HL-60/S4 treated with retinoic acid at 250 ng/mL for 4 days and 3 days (cell line): ENCODE results near the gene CYP26B1.

Experiments
- in situ Hi-C: fragments of 300-500 bp; cut with MboI; formaldehyde crosslinking; loops from 2 replicates; pipeline ENCODE4 v1.7.0; 2022; ENCODE audit warnings: low sequenced_read_pairs

The CYP26B1 gene

DNA sequence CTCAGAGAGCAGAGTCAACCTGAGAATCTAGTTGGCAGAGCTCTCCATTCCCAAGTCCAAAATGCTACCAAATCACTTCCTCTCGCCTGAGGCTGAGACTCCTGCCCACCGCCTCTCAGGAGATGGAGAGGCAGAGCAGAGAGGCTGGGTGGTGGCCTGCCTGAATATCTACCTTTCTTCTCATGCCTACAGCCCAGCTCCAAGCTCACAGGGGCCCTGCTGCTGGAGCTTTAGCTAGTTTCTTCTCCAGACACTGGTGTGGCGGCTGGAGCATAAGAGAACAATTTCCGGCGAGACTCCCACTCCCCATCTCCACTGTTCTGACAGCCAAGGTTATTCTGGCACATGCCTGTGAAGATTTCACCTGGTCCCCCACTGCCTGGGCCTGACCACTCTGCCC, 8.1 kb upstream of the CYP26B1 start:
- in situ Hi-C loops: no loop called here

DNA sequence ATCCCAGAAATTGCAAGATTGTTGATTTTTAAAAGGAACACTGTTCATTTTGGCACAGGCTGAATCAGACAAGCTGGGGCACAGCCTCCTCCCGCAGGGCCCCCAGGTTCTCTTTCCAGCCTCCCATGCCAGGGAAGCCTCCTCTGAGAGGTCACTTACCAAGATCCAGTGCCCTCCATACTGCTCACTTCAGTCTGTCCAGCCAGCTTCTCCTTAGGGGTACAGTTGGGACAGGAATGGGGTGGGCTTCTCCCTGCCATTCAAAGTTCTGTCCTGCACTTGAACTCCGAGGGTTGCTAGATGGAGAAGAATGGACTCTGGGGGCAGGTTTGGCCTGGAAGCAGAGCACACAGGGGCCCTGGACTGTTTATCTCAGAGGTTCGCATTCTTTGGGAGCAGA, 7.5 kb upstream of the CYP26B1 start:
- in situ Hi-C loops: no loop called here

DNA sequence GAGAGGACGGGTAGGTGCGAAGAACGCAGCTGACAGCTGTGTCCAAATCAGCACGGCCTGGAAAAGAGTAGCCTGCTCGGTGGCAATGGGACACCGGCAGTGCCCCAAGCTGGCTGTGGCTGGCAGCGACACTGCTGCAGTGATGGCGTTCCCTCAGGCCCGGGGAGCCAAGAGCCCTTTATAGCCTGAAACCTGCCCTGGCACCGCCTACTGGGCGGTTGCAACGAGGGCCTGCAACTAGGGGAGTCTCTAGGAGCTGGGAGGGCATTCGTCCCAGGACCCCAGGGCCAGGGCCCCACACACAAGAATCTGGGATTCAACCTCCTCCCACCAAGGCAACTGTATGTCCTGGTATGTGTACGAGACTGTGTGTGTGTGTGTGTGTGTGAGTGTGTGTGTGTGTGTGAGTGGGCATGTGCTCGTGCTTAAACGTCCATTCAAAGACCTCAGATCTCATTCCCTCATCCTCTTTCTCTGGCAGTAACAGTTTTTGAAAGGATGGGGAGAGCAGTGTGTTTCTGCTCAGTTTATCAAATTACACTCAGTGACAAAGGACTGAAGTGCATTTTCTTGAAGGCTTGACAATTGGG, 6.8 kb upstream of the CYP26B1 start:
- in situ Hi-C loops: no loop called here

DNA sequence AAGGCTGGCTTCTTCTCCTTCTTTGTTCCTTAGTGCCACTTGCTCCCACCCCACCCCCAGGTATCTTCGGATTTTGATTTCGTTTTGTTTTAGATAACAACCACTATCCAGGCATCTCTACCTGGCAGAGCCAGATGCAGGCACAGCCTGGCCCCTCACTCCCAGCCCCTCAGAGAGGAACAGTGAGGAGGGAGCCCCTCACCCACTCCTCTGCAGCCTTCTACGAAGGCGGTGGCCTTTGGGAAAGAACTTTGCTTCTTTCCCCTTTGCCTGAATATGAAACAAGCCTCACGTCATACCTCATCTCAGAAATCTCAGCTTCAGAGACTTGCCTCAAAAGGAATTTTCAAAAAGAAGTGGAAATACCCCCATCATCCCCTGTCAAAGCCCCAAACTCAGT, 6.3 kb upstream of the CYP26B1 start:
- in situ Hi-C loops: no loop called here

DNA sequence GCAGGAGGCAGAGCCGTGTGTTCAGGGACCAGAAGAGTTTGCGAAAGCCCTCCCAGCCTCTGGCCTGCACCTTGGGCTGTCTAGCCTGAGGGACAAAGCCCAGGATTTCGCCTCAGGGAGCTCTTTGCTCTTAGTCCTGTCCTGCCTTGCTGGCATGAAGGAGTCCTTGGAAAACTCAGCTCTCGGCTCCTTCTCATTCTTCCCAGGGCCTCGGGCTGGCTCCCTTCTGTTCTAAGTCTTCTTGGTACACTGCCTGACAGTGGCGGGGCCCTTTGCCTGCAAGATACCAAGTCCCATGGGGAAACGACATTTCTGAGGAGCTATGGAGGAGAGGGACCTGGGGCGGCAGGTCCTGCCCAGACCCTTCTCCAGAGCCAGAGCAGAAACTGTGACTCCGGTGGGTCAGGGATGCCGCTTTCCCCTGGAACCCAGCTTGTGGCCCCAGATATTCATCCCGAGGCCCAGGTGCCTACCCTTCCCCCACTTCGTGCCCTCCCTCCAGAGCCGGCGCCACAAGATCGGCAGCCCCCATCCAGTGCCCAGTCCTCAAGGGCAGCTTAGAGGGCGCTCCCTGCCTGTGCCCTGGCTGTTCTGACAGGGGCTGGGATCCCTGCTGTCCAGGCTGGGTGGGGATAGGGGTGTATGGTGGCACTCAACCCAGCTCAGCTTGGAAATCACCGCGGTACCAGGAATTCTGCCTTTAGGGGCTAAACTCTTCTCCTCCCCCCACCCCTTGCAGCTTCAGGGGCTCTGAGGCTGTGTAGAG, 5.5 kb upstream of the CYP26B1 start:
- in situ Hi-C loops: no loop called here

DNA sequence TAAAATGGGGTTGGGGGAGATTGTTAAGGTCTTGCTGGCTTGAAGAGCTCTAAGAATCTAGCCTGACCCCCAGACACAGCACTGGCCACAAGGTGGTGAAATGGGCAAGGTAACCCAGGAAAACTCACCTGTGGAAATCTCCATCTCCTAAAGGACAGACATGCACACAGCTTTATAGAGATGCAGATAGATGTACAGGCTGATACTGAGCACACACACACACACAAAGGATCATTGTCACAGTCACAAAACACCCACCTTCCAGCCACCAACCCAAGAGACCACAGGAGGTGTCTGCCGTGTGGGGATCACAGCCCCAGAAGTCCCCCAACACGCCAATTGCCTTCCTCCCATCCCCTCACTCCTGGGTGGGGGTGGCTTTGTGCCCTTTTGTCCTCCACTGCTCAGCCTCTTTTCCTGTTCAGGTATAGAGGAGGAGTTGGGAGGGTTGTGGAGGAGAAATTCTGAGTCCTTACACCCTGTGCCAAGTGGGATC, 3.2 kb upstream of the CYP26B1 start:
- in situ Hi-C loops: no loop called here

DNA sequence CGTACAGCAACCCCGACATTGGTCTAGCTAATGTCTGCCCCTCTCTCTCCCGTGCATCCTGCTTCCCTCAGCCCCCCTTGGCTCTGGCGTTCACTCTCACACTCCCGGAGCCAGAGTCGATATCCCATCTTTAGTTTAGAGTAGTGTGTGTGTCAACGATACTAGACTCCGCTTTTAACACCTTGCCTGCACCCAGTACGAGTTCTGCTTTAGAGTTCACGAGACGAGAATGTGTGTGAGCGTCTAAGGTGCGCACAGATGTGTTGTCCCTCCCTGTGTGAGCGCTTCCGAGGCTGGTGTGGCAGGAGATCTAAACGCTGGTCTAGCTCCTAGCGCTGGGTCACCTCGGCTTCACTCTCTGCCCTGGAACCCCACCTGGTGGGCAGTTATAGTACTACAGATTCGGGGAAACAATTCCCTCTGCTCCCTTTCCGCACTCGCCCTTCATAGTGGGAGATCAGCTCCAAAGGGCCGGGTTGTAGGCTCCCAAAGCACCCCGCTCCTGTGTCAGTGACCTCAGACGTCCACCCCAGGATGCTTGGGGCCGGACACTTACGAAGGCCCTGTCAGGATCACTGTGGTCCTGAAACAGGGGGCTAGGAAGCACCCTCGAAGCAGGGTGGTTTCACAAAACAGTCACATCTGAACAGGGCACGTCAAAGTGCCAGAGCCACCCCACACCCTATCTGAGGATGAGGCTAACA, 2.6 kb upstream of the CYP26B1 start:
- in situ Hi-C loops: no loop called here

DNA sequence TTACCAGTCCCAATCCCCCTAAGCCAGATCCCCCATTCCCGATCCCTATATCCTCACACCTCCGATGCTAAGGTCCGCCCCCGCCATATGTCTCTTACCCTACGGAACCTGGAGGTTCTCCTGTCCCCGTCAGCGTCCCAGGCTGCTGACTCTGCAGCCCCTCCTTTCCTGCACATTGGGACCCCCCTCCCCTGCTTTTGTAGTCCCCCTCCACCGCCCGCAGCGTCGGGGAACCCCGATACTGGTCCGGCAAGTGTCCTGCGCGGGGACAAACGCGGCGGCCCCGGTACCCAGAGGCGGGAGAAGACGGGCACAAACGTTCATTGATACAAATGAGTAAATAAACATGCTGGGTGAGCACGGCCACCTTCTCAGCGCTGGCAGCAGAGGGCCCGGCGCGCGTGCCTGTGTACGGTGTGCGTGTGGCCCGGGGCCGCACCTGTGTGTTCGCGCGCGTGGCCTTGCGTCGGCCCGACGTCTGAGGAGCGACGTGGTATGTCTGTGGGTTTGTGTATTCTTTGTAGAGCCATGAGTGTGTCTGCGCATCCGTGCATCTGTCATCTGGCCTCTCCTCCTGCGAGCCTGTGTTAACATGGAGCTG, 2.0 kb upstream of the CYP26B1 start:
- in situ Hi-C loops: no loop called here

DNA sequence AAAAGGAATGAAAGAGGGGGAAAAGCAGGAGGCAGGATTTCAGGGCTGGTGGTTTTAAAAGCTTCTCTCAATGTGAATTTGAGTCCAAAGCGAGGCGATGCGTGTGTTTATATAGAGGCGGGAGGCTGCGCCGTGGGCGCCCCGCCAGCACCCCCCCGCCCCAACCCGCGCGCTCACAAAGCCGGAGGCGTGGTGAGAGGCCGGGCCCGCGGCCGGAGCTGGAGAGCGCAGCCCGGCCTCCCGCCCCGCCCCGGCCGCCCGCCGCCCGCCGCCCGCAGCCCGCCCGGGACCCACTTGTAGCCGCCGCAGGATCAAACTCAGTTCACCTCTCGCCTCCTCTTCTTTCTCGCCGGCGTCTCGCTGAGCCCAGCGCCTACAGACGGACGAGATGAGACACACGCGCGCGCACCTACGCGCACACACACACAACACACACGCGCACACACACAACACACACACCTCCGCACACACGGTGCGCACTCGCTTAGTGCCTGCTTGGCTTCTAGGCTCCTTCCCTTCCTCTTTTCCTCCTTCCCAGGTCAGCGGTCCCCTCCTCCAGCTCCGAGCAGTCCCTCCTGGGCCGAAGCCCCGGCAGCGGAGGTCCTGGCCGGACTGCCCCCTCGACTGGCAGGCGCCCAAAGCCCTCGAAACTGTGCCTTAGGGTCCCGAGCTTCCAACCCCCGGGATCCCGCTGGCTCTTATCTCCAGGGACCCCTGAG, 1.3 kb upstream of the CYP26B1 start:
- in situ Hi-C loops: no loop called here

DNA sequence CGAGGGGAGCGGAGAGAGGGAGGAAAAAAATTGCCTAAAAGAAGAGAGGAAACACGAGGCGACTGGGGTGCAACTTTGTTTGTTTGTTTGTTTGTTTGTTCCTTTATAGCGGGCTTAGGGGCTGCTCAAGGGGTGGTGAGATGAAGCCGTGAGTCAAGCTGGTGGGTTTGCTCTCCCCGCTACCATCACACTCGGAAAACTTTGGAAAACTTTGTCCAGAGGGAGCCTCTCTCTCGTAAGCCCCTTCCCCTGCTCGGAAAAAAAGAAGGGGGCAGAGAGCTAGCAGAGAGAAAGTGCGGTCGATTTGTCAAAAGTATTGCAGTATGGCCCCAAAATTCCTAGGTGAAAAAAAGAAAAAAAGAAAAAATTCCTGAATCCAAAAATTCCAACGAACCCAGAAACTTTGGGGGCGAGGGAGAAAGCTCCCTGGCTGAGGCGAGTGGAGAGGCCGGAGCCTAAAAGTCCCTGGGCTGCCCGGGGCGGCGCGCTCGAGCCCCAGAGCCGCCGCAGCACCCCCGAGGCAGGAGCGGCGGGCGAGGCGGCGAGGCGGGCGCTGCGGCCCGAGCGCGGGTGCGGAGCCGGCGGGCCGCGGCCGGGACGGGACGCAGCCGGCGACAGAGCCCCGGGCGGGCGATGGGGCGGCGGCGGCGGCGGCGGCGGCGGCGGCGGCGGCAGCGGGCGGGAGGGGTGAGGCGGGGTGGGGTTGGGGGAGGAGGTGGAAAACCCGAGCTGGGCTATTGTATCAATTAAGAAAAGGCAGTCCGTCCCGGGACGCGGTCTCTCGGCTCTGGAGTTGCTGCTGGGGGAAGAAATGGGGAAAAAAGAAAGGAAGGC, 558 bp upstream of the CYP26B1 start:
- in situ Hi-C loops: no loop called here

DNA sequence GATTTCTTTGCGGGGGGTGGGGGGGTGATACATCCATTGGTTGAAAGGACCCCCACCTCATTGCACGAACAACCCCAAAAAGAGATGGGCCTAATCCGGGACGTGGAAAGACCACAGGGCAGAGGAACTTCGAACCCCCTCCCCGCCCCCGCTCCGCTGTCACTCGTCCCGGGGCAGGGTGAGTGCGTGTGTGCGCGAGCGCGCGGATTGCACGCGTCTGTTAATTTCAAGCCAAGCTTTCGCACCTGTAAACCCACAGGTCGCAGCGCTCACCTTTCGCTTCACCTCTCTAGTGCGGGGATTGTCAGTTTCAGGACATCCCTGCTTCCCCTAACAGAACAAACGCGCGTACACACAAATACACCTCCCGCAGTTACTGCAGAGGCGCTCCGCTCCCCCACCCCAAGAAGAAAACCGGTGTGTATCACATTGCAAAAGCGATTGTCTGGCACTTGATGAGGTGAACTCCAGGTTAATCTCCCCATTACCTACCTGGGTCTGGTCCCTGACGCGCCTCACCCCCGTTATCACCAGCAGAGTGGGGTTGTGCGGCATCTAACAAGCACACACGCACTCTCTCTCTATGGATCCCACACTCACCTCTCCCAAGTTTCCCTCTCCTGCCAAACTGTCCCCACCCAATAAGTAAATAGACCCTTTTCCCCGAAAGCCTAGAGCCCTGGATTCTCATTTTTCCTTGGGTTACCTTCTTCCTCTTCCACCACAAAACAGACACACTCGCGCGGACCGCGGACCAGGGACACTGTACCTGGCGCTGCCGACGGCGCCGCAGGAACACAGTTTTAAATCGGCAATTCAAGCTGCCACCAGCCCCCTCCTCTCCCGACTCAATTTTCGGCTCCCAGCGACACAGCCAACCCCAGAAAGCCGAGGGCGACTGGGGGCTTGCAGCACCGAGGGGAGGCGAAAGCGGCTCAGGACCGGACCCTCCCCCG, 1.0 kb downstream of the CYP26B1 start:
- in situ Hi-C loops: no loop called here

DNA sequence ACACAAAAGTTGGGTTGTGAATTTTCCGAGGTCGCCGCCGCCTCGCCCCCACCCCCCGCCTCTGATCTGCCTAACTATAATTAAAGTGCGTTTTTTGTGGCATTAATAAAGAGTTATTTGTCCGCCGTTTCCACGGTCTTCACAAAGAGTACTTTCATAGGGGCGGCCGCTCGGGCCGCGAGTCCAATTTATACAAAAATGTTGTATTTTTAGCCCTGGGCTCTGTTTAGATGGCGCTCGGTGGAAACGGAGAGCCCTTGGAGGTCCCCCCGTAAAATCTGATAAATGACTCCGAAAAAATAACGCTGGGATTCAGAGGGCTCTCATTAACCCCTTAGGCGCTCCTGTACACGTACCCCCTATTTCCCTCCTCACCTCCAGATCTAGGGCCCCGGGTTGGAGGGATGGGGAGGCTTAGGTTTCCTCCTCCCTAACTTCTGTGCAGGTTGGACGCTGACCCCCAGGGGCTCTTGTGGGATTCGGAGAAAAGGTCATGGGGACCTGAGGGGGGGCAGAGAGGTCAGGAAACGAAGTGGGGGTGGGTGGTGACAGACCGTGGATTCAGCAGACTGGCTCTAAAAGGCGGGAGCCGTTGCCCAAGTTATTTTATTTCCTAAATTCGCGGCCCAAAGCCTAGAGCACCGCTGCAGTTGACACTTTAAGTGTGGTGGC, 1.9 kb downstream of the CYP26B1 start:
- in situ Hi-C loops: no loop called here

DNA sequence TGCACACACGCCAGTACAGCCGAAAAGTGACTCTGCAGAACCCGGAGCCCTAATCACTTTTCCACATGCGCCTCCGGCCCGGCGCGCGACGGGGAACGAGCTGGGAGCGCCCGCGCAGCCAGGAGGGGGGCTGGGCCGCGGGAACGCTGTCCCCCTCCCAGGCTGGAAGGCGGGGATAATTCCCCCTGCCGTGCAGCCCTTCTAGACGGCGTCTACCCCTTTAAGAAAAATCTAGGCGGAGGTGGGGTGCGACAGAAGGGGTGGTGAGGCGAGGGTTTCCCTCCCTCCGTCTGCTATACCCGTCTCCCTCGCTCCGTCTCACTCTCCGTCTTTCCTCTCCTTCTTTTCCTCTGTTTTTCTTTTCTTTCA, 2.4 kb downstream of the CYP26B1 start:
- in situ Hi-C loops: no loop called here

DNA sequence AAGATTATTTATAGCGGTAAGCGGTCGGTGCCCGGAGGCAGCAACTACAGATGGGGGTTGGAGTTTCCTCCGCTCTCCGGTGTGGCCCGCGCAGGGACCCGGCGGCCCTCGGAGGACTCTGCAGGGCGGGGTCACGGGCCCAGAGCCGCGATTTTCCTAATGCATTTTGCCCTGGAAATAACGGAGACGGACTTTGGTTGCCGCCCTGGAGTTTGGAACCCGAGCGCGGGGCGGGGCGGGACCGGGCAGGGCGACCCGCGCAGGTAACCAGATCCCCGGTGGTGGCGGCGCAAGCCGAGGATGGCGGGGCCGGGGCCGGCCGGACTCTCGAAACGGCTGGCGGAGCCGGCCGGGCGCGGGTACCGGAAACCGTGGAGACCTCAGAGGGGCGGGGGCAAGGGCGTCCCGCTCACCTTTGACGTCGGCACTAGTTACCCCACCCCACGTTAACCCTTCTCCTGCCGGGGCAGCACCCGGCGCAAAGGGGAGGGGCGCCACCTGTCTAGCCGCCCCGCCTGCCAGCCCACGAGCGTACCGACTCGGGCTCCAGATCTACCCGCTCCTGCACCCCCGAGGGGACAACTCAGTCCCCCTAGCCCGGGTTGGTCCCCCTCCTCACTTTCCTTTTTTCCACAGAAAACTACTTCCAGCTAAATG, 2.9 kb downstream of the CYP26B1 start:
- in situ Hi-C loops: no loop called here

DNA sequence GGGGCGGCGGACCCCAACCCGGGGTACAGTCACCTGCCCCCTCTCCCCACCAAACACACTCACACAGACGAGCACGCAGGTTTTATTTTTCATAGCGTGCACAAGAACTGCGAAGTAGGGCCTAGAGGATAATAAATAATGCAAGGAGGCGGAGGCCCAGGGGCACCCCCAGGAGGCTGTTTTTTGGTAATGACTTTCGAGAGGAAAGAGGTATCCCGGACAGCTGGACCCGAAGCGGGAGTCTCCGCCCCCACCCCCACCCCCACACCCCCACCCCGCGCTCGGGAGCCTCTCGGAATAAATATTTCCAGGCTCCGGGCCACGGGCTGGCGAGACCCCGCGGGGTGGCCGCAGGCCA, 3.4 kb downstream of the CYP26B1 start:
- in situ Hi-C loops: no loop called here

DNA sequence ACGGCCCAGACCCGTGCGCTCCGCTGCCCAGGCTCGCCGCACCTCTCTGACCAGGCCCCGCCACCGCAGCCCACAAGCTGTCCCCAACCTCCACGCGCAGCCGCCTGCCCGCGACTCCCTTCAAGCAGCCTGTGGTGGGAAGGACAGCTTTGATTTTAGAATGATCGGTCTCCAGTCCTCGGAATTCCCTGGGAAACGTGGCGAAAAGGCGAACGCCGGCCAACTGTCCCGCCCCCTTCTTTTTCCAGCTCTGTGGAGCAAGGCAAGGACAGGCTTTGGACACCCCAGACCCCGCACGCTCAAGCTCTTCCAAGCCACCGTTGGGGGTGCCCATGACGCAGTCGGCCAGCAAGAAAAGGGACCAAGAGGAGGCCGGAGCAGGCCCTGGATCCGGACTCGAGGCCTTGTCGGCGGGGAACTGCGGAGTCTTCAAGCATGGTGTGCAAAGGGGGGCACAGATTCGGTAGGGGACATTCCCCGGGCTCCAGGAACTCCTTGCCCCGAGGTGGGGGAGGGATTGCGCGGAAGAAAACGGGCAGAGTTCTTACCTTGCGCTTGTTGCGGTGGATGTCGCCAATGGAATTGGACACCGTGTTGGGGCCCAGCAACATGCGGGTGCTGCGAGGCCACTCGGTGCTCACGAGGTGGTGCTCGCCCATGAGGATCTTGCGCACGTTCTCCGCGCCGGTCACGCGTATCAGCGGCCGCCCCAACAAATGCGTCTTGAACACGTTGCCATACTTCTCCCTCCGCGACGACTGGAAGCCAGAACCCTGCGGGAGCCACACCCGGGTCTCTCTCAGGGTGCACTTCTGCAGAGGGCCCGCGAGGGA, 4.0 kb downstream of the CYP26B1 start:
- in situ Hi-C loops: no loop called here
